Tibial artery (tissue), 4 donors: ENCODE data around the gene EGR2.

Experiments used
- DNase-seq, 2 donors: peaks; one replicate each; pipeline ENCODE4 v3.0.0-alpha.2; 2019
- H3K27ac ChIP-seq, 2 donors: fragments of 200-600 bp; sonication (generic) in 1 of 2; 1 replicate in 1 of 2; 2 replicates in 1 of 2; pipeline ENCODE4 v1.5.1; 2018 to 2019; ENCODE audit warnings: mild to moderate bottlenecking in 1 of 2
- H3K27me3 ChIP-seq, 2 donors: fragments of 200-600 bp; sonication (generic) in 1 of 2; one replicate each; pipeline versions ENCODE4 v1.5.1 to v1.6.0; 2016 to 2019
- H3K36me3 ChIP-seq, 3 donors: fragments of 200-600 bp; sonication (generic) in 2 of 3; one replicate each; pipeline ENCODE4 v1.5.1; 2016 to 2019; ENCODE audit warnings: mild to moderate bottlenecking in 2 of 3
- H3K4me1 ChIP-seq, 4 donors: fragments of 200-600 bp; sonication (generic) in 2 of 4; 1 replicate in 3 of 4; 2 replicates in 1 of 4; pipeline ENCODE4 v1.5.1; 2016 to 2019
- H3K4me3 ChIP-seq, 2 donors: fragments of 200-600 bp; sonication (generic) in 1 of 2; 1 replicate in 1 of 2; 2 replicates in 1 of 2; pipeline ENCODE4 v1.5.1; 2018 to 2019; ENCODE audit warnings: mild to moderate bottlenecking in 2 of 2
- H3K9me3 ChIP-seq, 3 donors: fragments of 200-600 bp; sonication (generic) in 1 of 3; one replicate each; pipeline ENCODE4 v1.5.1; 2016 to 2019
- CTCF ChIP-seq, 2 experiments: fragments of 200-600 bp in 1 of 2; fragments of 450-650 bp in 1 of 2; IDR thresholded peaks; one replicate each; pipeline ENCODE4 v1.5.1; 2017 to 2019; ENCODE audit warnings: antibody characterized with exemption in 2 of 2, mild to moderate bottlenecking in 1 of 2, moderate library complexity in 1 of 2
- intact Hi-C: fragments of 100-400 bp; cut with DNase I; formaldehyde crosslinking; loops from one replicate; pipeline ENCODE4 v1.15.0; 2023; ENCODE audit warnings: low total_unique reads

Gene EGR2

DNA sequence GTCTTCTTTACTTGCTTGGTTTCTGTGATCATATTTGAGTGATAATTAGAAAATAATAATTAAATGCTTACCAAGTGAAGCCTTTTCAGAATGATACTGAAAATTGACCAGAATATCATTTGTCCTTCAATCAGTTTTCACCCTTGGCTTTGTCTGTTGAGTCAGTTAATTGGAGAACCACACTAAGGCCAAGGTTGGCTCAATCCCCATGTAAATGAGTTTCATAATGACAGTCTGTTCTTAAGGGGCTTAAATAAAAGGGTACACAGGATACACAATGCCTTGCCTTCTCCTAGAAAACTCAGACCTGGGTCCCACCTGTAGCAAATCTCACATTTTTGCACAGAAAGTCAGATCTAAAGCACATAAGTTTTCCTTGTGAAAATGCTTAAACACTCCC lies 31.3 kb upstream of the EGR2 start:
- DNase-seq = no peak
- Histone ChIP-seq H3K27ac (no peak overlapping the region), H3K9me3 (peaks cover 0 to 12% (median 11%) of the 10 kb centered on the region in 3 donors), H3K4me1 (no peaks in the 10 kb centered on the region), H3K4me3 (no peak overlapping the region), H3K27me3 (peaks cover 0 to 2% of the 10 kb centered on the region in 2 donors), H3K36me3 (no peaks in the 10 kb centered on the region)
- intact Hi-C loops = no loop called here
- TF ChIP-seq CTCF (IDR thresholded peaks at IDR 0.05) = no peak

DNA sequence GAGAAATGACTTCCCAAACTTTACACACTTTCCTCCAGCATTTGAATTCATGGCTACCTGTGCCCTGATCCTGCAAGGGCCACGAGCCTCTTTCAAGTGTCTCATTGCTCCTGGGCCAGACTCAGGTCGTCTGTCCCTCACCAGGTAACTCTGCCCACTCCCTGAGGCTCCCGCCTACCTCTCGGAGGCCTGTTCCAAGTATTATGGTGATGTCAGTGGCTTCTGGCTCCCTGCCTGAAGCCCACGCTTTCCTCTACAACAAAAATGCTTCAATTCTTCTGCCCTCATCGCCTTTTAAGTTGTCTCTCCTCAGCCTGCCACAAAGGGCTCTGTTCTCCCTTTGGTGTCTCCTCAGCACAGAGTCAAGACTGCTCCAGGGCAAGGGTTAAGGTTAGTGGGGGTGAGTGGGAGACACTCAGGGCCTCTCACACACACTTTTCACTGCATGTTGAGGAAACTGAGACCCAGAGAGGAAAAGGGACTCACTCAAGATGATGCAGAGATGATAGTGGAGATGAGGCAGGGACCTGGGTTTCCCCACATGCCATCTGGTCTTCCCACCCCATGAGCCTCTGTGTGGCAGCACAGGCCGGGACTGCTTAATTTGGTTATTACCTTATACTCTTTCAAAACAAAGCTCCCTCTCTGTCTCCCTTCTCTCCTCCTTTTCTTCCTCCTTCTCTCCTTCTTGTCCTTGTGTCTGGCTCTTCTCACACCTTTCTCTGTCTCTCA lies 28.3 kb upstream of the EGR2 start:
- Histone ChIP-seq H3K9me3 (peaks cover 0 to 12% (median 11%) of the 10 kb centered on the region in 3 donors), H3K4me1 (no peaks in the 10 kb centered on the region), H3K4me3 (no peak overlapping the region), H3K27me3 (peaks cover 0 to 2% of the 10 kb centered on the region in 2 donors), H3K36me3 (no peaks in the 10 kb centered on the region), H3K27ac (no peak overlapping the region)
- no peak for TF ChIP-seq CTCF (IDR thresholded peaks at IDR 0.05)
- DNase-seq = no peak
- intact Hi-C loops = no loop called here

GRCh38 chr10:62843600-62843999 lies 27.4 kb upstream of the EGR2 start:
- intact Hi-C loops = no loop called here
- no peak for TF ChIP-seq CTCF (IDR thresholded peaks at IDR 0.05)

GRCh38 chr10:62842983-62843382 lies 26.8 kb upstream of the EGR2 start:
- H3K9me3 ChIP-seq = peaks cover 0 to 12% (median 10%) of the 10 kb centered on the region in 3 donors

More at GRCh38 chr10:62843600-62843999, 27.4 kb upstream of the EGR2 start:
- H3K9me3 ChIP-seq = peaks cover 0 to 12% (median 11%) of the 10 kb centered on the region in 3 donors
- H3K36me3 ChIP-seq = no peaks in the 10 kb centered on the region
- H3K27ac ChIP-seq = no peak overlapping the region
- no peaks in the 10 kb centered on the region for H3K4me1 ChIP-seq
- DNase-seq = no peak
- H3K4me3 ChIP-seq = no peak overlapping the region
- H3K27me3 ChIP-seq = peaks cover 0 to 2% of the 10 kb centered on the region in 2 donors

DNA sequence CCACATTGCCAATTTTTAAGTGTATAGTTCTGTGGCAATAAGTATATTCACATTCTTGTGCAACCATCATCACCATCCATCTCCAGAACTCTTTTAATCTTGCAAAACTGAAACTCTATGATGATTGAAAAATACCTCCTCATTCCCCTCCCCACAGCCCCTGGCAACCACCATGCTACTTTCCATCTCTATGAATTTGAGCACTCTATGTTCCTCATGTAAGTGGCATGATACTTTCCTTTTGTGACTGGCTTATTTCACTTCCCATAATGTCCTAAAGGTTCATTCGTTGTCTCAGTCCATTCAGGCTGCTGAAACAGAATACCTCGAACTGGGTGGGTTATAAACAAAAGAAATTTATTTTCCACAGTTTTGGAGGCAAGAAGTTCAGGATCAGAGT lies 23.4 kb upstream of the EGR2 start:
- DNase-seq = no peak
- Histone ChIP-seq H3K4me3 (no peak overlapping the region), H3K36me3 (no peaks in the 10 kb centered on the region), H3K27ac (no peak overlapping the region), H3K27me3 (peaks cover 0 to 2% of the 10 kb centered on the region in 2 donors), H3K9me3 (no peaks in the 10 kb centered on the region), H3K4me1 (no peaks in the 10 kb centered on the region)
- TF ChIP-seq CTCF (IDR thresholded peaks at IDR 0.05) = no peak
- intact Hi-C loops = no loop called here

More at GRCh38 chr10:62842983-62843382, 26.8 kb upstream of the EGR2 start:
- Histone ChIP-seq H3K36me3 (no peaks in the 10 kb centered on the region), H3K27ac (no peak overlapping the region), H3K4me3 (no peak overlapping the region), H3K4me1 (no peaks in the 10 kb centered on the region), H3K27me3 (peaks cover 0 to 2% of the 10 kb centered on the region in 2 donors)
- intact Hi-C loops = no loop called here
- no peak for TF ChIP-seq CTCF (IDR thresholded peaks at IDR 0.05)
- DNase-seq = no peak
